Activated T-cell treated with anti-CD3 and anti-CD28 coated beads for 48 hours (primary cell): Measurements from ENCODE around the gene TRABD2B.

Source experiments
- DNase-seq: peaks from one replicate; pipeline ENCODE4 v3.0.0-alpha.2; 2020; ENCODE audit warnings: low read depth

The TRABD2B gene

DNA sequence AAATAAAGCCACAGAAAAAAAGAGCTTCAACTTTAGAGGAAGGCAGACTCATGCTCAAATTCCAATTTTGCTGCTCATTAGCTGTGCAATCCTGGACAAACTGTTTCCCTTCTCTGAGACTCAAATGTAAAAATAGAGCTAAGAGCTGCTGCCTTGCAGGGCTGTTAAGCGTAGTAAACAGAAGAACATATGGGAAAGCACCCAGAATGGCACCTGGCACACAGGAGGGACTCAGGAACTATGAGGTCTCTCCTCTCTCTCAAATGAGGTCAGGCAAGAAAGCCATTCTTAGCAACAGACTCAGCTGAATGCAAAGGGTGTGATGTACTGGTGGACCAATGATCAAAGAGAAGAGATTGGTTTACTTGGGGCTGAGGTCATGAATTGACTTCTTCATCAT is 61.3 kb downstream of the TRABD2B start:
- no peak for DNase-seq

DNA sequence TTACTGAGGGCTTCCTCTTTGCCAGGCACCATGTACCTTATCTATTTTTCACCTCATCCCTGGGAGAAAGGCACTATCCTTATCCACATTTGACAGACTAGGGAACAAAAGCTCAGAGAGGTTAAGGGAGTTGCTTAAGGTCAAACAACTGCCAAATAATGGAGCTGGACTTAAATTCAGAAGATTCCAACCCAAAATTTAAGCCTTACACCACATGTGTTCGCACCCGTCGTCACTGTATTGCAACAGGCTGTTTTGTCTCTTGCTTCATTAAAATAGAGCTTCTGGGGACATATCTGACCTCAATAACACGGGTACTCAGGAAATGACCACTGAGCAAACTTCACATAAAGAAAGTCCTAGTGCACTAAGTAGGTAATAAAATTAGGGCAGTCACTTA is 62.0 kb downstream of the TRABD2B start:
- no peak for DNase-seq

DNA sequence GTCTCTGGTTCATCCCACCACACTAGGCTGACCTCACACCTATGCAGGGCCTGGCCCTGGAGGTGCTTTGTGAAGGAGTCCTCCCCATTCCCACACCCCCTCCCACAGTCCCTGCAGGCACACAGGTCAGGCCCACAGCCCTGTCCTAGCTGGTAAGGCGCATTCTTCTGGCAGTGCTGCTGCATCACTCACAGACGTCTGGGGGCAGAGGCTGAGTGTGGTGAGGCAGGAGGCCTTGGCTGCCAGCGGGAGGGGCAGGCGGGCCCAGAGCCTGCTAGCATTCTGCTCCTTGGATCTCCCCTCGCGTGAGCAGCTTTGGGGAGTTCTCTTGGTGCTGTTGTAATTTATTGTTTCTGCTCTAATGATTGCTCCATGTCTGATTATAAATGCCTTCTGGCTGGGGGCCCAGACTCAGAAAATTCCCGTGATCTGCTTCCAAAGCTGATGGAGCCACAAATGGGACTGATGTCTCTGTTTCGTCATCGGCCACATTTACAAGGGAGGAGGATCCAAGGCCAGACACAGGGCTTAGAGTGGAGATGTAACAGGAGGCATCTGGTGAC is 62.9 kb downstream of the TRABD2B start:
- DNase-seq = no peak

DNA sequence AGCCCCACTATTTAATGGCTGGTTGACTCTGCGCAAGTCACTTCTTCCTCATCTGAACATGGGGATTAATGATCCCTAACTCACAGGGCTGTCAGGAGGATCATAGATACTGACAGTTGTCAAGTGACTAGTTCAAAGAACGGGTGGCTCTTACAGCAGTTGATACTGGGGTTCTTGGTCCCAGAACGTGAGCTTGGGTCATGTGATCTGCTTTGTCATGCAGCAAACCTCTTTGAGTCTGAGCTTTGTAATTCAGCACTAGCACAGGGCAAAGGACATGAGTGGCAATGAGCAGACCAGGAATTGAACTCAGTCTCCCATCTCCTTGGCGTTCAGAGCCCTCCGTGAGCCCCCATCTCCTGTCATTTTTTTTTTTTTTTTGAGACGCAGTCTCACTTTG is 64.4 kb downstream of the TRABD2B start:
- DNase-seq = no peak

DNA sequence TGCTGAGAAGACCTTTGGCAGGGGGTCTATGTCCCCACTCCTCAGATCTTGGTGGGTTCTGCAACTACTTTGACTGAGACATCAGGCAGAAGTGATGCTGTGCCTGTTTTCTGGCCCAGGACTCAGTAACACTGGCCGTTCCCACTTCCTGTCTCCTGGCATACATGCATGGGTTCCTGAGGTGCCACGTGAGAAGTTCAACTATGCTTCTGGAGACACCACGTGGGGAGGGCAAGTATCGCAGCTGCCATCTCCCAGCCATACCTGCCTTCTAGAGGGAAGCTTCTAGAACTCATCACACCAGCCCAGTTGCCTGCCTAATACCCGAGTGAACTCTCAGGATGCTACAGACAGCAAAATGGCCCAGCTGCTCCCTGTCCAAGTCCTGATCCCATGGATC is 65.8 kb downstream of the TRABD2B start:
- DNase-seq = no peak

DNA sequence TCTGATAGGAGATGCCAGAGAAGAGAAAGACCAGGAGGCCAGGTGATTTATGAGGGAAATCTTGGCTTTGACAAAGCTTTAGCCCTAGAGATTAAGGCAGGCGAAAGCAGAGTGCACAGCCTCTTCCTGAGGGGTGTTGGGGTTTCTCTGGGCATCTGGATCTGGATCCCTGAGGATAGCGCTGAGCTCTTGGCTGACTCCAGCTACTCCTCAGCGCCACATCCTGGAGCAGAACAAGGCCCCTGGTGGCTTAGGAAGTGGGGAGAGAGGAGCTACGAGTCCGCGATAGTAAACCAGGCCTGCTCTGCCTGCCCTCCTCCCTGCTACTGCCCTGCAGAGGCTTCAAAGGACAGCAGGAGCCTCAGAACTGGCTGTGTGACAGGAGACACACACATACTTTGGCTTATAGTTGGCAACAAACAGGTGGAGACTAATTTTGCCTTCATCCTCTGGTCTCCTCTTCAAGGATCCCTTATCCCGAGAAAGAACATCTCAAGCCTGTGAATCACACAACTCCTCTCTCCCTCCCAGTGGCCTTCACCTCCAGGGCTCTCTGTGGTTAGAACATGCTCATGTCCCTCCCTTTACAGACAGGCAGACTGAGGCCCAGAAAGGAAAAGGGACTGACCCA is 66.9 kb downstream of the TRABD2B start:
- DNase-seq = no peak

DNA sequence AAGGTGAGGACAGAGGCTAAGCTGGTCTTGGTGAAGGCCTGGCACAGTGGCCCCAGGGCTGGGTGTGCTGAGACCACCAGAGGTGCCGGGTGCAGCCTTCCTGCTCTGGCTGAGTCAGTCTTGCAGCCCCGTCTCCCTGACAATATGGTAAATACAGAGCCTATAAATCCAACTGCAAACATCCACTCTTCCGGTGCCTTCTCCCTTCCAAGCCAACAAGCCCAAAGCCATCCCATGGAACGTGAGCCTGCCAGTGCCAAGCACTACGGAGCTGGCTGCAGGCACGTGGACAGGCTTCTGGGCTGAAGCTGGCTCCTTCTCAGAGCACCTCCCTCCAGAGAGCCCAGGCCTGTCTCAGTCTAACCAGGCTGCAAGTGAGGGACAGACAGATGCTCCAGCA is 70.0 kb downstream of the TRABD2B start:
- no peak for DNase-seq

DNA sequence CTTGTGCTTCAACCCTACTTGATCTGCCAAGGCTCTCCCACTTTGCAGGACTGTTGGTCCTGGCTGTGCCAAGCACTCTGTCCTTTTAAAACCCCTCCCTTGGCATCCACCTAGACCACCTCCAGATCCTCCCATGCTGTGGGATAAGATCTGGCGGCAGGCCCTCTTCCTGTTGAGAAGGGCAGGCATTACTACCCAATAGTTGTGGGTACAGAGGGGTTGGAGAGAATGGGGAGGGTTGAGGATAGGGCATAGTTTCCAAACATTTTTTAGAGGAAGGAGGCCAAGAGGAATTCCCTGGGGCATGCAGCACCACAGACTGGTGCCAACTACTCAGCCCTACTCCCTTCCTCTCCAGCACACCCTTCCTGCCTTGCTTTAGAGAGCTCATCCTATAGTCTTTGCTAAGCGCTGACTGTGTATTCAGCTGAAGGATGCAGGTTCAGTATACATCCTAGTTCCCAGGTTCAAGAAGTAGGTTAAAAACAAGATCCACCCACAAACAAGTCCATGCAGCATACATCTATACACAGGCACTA is 70.7 kb downstream of the TRABD2B start:
- DNase-seq = no peak

DNA sequence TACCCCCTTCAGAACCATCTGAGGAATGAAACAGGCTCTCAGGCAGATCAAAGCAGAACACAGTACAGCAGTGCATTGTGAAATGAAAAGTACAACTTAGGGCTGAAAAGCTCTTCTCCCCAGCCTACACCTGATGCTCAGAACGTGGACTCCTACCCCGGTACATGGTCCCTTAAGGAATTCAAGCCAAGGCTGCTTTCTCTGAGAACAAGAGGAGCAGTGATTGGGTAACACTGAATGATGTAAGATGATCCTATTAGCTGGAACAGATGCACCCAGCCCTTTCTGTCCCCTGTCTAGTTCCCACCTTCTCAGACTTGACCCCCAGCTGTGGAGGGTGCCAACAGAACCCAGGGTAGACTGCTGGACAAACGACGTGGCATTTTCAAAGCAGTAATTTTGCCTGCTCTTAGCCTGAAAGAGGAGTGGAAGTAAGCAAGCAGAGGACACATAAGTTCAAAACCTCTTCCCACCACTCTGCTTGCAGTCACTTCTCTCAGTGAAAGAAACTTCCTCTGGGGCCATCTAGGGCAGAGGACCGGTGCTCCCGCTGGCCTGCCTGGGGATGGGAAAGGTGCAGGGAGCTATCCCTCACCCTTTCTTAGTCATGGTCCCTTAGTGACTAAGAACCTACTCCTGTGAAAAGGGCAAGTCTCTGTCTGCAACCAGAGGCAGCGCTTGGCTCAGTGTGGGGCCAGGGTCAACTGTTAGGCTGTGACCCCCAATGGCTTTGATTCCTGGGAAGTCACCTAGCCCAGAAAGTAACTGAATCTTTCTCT is 72.7 kb downstream of the TRABD2B start:
- no peak for DNase-seq

DNA sequence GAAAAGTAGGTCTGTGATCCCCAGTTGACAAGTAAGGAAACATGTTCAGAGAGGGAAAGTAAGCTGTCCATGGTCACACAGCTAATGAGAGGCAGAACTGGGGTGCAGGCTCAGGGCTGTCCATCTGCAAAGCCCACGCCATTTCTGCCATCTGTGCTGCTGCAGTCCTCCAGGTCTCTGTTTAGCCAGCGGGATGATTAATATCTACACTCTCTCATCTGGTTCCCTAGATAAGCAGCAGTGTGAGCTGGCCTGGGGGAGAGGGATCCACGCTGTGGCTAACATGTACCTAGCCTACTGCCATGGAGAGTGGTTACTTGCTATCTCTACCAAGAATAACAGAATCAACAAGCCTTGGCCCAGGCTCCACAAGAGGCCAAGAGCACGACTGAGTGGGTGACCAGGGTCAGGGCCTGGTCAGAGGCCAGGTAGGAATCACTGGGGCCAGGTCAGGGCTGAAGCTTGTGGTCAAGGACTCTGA is 75.2 kb downstream of the TRABD2B start:
- DNase-seq = no peak

DNA sequence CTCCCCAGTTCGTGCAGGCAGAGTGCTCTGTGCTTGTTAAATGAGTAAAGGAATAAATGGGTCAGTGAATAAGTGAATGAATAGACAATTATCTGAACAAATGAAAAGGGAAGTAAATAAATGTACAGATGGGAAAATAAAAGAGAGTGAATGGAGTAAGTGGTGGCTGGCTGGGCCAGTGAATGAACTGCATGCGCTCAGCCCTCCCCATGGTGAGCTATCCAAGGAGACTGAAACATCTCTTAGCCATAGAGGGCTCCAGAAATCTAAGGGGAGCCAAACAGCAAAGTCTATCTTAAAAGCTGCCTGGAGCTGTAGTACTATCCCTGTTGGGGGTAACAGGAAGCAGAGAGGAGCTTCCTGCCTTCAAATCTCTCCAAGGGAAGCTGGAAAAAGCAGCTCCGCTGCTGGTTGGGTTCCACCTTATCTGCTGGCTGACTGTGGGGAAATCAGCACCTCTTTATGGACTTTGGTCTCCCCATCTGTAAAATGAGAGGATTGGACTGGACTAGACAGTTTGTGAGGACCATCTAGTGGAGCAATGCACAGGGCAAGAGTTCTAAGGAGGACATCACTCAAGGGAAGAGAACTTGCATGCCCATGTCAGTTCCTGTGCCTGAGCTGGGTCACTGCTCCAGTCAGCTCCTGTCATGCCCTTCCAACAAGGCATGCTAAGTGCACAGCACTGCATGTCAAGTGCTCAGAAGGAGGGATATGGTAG is 77.9 kb downstream of the TRABD2B start:
- no peak for DNase-seq

DNA sequence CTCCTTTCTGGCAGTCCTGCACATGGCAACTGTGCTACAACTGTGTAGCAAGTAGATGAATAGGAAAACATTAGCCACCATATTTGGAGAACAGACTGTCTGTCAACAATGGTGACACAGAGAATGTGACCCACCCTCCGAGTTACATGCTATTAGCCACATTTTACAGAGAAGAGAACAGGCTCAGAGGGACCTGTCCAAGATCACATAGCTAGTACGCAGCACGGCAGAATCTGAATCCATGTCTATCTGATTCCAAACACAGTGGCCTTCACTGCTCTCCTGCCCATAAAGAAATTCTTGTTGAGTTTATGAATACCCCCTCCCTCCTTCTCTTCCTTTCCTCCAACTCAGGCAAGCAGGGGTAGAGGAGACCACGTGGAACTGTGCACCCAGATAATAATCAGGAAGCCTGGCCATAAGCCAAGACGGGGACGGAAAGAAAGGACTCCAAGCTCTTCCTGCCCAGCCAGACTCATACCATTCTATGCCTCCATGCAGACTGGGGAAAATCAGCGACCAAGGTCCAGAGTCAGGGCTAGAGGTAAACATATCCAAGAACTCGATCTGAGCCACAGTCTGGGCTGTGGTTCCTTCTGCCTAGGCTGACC is 78.8 kb downstream of the TRABD2B start:
- DNase-seq = no peak

DNA sequence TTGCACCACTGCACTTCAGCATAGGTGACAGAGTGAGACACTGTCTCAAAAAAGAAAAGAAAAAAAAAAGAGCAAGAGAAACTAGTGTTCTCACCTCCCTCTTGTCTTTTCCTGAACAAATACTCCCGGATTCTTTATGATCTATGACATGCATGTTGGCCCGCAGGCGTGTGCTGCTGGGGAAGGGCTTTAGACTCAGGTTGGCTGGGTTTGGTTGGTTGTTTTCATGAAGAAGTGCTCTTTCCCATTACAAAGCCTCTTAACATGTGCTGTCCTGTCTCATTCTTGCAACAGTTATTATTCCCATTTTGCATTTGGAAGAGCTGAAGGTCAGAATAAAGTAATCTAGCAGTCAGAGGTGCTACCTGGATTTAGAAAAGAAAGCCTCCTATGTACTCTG is 79.5 kb downstream of the TRABD2B start:
- DNase-seq = no peak

DNA sequence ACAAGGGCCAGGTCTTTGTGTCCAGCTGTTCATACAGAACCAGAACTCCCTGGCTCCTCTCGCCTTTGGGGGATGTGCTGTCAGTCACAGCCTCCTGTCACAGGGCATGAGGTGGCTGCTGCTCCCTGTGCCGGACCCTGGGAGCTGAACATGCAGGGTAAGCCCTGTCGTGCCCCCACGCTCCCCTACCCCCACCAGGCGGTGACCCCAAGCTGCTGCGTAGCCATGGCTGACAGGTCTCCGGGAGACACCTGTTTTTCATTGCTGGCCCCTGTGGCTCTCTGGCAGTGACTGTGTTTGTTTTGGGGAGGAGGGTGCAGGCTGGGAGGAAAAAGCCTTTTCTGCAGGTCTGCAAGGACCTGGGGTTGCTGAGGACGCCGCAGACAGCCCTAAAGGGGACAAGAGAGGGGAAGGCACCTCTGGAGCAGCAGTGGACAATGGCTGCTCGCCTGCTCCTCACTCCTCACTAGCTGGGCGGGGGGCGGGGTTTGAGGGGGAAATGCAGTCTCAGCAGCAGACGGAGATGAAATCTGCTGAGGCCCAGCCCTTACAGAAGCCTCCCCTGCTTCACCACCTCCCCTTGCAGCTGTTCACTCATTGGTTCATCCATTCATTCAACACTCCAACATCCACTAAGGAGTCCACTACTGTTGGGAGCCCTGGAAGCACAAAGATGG is 81.4 kb downstream of the TRABD2B start:
- no peak for DNase-seq

DNA sequence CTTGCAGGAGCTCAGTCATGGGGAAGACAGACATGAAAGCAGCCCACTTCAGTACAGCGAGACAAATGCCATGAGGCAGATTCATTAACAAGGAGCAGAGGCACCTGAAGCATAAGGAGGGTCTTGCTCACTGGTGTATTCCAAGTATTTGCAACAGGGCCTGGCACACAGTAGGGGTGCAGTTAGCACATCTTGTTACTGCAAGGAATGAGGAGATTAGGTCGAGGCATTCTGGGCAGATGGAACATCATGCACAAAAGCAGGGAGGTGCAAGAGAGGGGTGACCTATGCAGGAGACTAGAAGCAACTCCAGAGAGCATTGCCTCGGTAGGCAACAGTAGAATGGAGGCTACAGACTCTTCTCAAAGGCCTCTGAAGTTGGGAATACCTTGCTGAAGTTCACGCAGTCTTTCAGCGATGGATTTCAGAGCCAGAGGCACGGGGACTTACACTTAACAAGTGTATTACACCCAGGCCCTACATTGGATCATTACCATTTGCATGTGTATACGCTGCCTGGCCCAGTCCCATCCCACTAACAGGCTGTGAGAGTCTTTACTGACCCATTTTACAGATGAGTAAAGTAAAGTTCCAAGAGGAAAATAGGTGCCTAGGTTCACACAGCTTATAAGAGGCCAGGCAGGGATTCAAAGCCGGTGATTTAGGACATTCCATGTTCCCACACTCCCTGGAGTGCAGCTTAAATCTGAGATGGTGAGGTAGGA is 82.1 kb downstream of the TRABD2B start:
- no peak for DNase-seq

DNA sequence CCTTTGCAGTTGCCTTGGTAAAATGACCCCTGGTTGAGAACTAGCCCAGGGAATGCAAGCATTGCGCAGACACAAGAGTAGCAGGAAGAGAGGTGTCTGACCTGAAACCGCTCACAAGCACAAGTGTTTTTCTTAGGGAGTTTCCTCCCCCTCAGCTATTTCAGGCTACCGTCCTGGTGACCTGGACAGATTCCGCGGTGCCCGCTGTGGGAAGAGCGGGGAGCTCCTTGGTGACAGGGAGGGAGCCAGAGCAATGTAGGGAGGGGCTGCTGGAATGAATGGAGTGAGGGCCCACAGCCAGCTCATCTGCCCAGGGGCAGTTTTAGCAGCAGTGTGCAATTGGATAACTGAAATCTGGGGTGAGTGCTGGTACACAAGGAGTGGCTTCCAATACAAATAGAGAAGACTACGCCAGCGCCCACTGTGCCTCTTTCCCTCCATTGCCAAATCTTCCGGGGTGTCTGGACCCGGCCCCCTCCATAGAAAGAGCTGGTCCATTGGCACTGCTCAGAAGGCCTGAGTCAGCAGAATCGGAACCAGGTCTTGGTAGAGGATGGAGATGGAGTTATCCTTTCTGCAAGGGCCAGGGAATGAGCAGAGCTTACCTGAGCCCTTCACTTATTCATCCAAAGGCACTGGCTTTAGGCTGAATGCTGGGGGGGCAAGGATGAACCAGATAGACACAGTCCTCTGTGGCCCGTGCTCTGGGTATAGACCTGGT is 82.8 kb downstream of the TRABD2B start:
- DNase-seq = no peak

DNA sequence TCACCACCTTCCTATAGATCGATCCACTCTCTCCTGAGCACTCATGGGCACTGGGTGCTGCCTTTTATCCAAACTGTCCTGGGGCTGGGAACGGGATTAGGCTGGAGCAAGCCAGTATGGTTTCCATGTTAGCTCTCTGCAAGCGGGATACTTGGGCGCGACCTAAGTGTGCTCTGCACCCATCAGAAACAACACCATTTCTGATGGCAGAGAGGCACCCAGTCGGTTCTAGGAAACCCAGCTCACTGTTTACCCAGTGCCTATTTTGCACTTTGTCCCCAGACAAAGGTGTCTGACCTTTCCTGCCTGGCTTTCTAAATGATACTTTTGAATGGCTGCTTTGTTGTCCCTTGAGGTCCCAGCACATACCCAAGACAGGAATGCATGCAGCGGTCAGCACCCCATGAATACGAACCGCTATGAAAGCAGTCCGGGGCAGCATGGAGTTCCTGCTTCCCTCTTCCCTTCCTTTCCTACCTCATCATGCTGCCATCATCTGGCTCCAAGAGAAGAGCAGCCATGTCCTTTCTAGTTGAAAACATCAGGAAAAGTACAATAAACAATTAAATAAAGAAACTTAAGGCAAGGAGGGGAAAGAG is 83.9 kb downstream of the TRABD2B start:
- DNase-seq = no peak

DNA sequence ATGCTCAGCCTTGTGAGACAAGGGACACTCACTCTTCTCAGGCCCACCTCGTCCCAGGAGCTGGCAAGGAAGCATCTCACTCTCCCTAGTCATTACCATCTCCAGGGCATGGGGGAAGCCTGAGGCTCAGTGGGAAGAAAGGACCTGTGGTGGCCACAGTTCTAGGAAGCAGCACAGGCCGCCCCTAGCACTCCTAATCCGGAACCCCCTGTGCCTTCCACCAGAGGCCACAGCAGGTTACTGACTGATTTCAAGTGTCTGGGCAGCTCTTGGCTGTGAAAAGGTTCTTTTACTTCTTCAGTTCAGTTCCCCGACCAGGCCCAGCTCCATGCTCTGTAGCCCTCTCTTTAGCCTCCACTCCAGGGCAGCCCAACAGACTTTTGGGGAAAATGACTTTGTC is 84.4 kb downstream of the TRABD2B start:
- no peak for DNase-seq

DNA sequence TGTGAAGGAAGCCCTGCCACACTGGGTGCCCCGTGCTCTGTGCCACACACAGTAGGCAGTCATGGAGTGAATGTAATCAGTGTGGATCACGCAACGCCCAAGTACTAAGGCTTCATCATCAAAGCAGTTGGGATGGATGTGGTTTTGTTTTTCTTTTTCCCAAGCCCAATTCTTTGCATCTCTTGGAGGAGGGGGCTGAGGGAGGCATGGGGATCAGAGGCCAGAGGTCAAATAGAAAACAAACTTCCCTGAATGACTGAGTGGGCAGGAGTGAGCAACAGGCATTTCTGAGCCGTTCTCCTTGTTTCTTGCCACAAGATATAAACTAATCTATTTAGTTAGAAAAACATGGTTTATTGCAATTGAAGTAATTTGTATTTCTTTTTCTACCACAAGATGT is 85.3 kb downstream of the TRABD2B start:
- DNase-seq = no peak

DNA sequence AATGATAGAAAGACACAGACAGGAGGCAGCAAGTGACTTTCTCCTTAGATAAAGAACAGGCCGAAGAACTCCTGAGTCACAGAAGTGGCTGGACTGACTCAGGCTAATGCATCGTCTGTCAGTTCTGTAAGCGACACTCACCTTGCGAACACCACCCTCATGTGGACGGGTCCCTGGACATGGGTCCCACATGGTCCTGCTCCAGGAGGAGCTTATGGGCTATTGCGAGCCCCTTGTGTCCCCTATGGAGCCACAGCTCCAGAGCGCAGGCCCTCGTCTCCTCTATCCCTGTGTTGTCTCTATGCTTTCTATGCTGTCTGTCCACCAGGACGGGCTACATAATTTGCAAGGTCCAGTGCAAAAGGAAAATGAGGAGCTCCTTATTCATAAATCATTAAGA is 85.8 kb downstream of the TRABD2B start:
- DNase-seq = no peak
